ENCODE results near the gene IGFBP7.

- TF ChIP-seq CTCF (IDR thresholded peaks at IDR 0.05; ENCODE audit: low read length) (no peak), EZH2 (optimal IDR thresholded peaks at IDR 0.05; ENCODE audit: low read depth, low read length) (no peak)
These were observed 38.8 kb upstream of the IGFBP7 start for GRCh38 chr4:57148831-57149505.

Measured in MM.1S (cell line).